Sigmoid colon (tissue), 4 donors: ENCODE results near the gene SLC15A1.

Experiments
- CTCF ChIP-seq, 4 experiments: fragments of 450-650 bp in 3 of 4; fragments of 200-600 bp in 1 of 4; IDR thresholded peaks; one replicate each; pipeline ENCODE4 v1.5.1; 2016 to 2019; ENCODE audit warnings: antibody characterized with exemption in 4 of 4, mild to moderate bottlenecking in 3 of 4, moderate library complexity in 2 of 4
- EP300 ChIP-seq, 4 donors: sonication (generic); formaldehyde crosslinking; IDR thresholded peaks; one replicate each; pipeline ENCODE4 v1.6.1; 2017; ENCODE audit warnings: antibody characterized with exemption in 4 of 4
- POLR2A ChIP-seq, 2 donors: fragments of 450-650 bp; IDR thresholded peaks; one replicate each; pipeline ENCODE4 v1.6.1; 2016; ENCODE audit warnings: antibody characterized with exemption in 2 of 2, mild to moderate bottlenecking in 2 of 2, moderate library complexity in 2 of 2

GRCh38 chr13:98772794-98773452 is 20.5 kb upstream of the SLC15A1 start:
- no peak for TF ChIP-seq POLR2A (IDR thresholded peaks at IDR 0.05)
- no peak for TF ChIP-seq CTCF (IDR thresholded peaks at IDR 0.05)
- no peak for TF ChIP-seq EP300 (IDR thresholded peaks at IDR 0.05)
